Liver (tissue), 9 donors: ENCODE results near the gene SAMD4B. TPM values are rescaled to one million over a fixed set of nuclear protein-coding genes. Genes with fewer than 3 reads are reported as not detected.

Experiments
- DNase-seq: peaks from one replicate; pipeline ENCODE4 v3.0.0-alpha.2; 2017; ENCODE audit warnings: low spot score
- H3K27ac ChIP-seq, 2 donors: one replicate each; pipeline ENCODE4 v1.7.0; 2013; ENCODE audit warnings: inconsistent platforms in 2 of 2, low read length in 2 of 2, control low read depth in 1 of 2, low read depth in 1 of 2, mild to moderate bottlenecking in 1 of 2
- H3K27me3 ChIP-seq, 4 donors: one replicate each; pipeline versions ENCODE4 v1.6.1 to v1.7.0; 2013; ENCODE audit warnings: low read length in 3 of 4, inconsistent platforms in 1 of 4, mild to moderate bottlenecking in 1 of 4, moderate library complexity in 1 of 4; ENCODE audit not compliant: control insufficient read depth in 4 of 4, insufficient read depth in 4 of 4
- H3K36me3 ChIP-seq, 4 donors: one replicate each; pipeline versions ENCODE4 v1.6.1 to v1.7.0; 2013; ENCODE audit warnings: low read length in 3 of 4, mild to moderate bottlenecking in 3 of 4, low read depth in 1 of 4, moderate library complexity in 1 of 4; ENCODE audit not compliant: control insufficient read depth in 4 of 4, insufficient read depth in 3 of 4
- H3K4me1 ChIP-seq, 4 donors: one replicate each; pipeline versions ENCODE4 v1.6.1 to v1.7.0; 2013; ENCODE audit warnings: low read length in 3 of 4, mild to moderate bottlenecking in 3 of 4, moderate library complexity in 1 of 4; ENCODE audit not compliant: control insufficient read depth in 4 of 4, insufficient read depth in 4 of 4
- H3K4me3 ChIP-seq, 3 donors: one replicate each; pipeline versions ENCODE4 v1.6.1 to v1.7.0; 2013; ENCODE audit warnings: low read length in 3 of 3, control low read depth in 1 of 3, low read depth in 1 of 3, mild to moderate bottlenecking in 1 of 3
- H3K9ac ChIP-seq, 2 donors: one replicate each; pipeline ENCODE4 v1.7.0; 2013; ENCODE audit warnings: low read length in 2 of 2, mild to moderate bottlenecking in 2 of 2, moderate library complexity in 2 of 2, control low read depth in 1 of 2, low read depth in 1 of 2
- H3K9me3 ChIP-seq, 4 donors: one replicate each; pipeline versions ENCODE4 v1.6.1 to v1.7.0; 2013; ENCODE audit warnings: low read length in 3 of 4; ENCODE audit not compliant: control insufficient read depth in 4 of 4
- EGR1 ChIP-seq, 2 donors: IDR thresholded peaks; 2 replicates each; pipeline ENCODE4 v1.6.1; 2016 to 2018; ENCODE audit warnings: antibody characterized with exemption in 2 of 2, low read depth in 2 of 2
- FOXA1 ChIP-seq: IDR thresholded peaks from 2 replicates; pipeline ENCODE4 v1.6.1; 2016; ENCODE audit warnings: antibody characterized with exemption
- FOXA2 ChIP-seq: IDR thresholded peaks from 2 replicates; pipeline ENCODE4 v1.6.1; 2016; ENCODE audit warnings: antibody characterized with exemption
- GABPA ChIP-seq, 2 donors: IDR thresholded peaks in 1 of 2; conservative IDR thresholded peaks in 1 of 2; 2 replicates each; pipeline ENCODE4 v1.6.1; 2016; ENCODE audit warnings: antibody characterized with exemption in 2 of 2, mild to moderate bottlenecking in 1 of 2, moderate library complexity in 1 of 2
- HNF4A ChIP-seq, 2 donors: conservative IDR thresholded peaks; 2 replicates each; pipeline ENCODE4 v1.6.1; 2016; ENCODE audit warnings: antibody characterized with exemption in 2 of 2, mild to moderate bottlenecking in 2 of 2
- HNF4G ChIP-seq: IDR thresholded peaks from 2 replicates; pipeline ENCODE4 v1.6.1; 2016; ENCODE audit warnings: antibody characterized with exemption
- JUND ChIP-seq, 2 donors: IDR thresholded peaks; 2 replicates each; pipeline ENCODE4 v1.6.1; 2016; ENCODE audit warnings: antibody characterized with exemption in 2 of 2
- NR2F2 ChIP-seq: IDR thresholded peaks from 2 replicates; pipeline ENCODE4 v1.6.1; 2016; ENCODE audit warnings: antibody characterized with exemption
- RAD21 ChIP-seq, 2 donors: IDR thresholded peaks; 2 replicates each; pipeline ENCODE4 v1.6.1; 2016; ENCODE audit warnings: antibody characterized with exemption in 2 of 2, mild to moderate bottlenecking in 2 of 2
- RXRA ChIP-seq, 2 donors: IDR thresholded peaks; 2 replicates each; pipeline ENCODE4 v1.6.1; 2017 to 2018; ENCODE audit warnings: antibody characterized with exemption in 2 of 2, mild to moderate bottlenecking in 1 of 2
- SP1 ChIP-seq: IDR thresholded peaks from 2 replicates; pipeline ENCODE4 v1.6.1; 2018; ENCODE audit warnings: antibody characterized with exemption, mild to moderate bottlenecking
- TAF1 ChIP-seq: conservative IDR thresholded peaks from 2 replicates; pipeline ENCODE4 v1.6.1; 2016; ENCODE audit warnings: antibody characterized with exemption, mild to moderate bottlenecking
- YY1 ChIP-seq: IDR thresholded peaks from 2 replicates; pipeline ENCODE4 v1.6.1; 2016; ENCODE audit warnings: antibody characterized with exemption, mild to moderate bottlenecking
- WGBS: extraction: QIAGEN DNeasy Blood & Tissue Kit; methylation state at CpG from one replicate; pipeline ENCODE4 v1.1.7; 2013; 5-methylcytosine and 5-hydroxymethylcytosine counted together
- polyA plus RNA-seq, 2 donors: library from polyadenylated mRNA; stranded (reverse) in 1 of 2; unstranded in 1 of 2; fragments of 200-250 nt in 1 of 2; fragments of >200 nt in 1 of 2; fragmentation: Nextera tagmentation in 1 of 2; extraction: Ambion mirVana in 1 of 2; gene quantifications; one replicate each; pipeline versions ENCODE4 v1.2.1 to v1.2.3, GENCODE V29; 2013 to 2015
- total RNA-seq, 2 donors: library from RNA; depleted of rRNA; stranded (reverse); fragments of >200 nt; gene quantifications; one replicate each; pipeline ENCODE4 v1.2.3, GENCODE V29; 2014
- TF ChIP-seq, protein P1 (sequence below): IDR thresholded peaks from 2 replicates; pipeline ENCODE4 v1.6.1; 2016; ENCODE audit warnings: antibody characterized with exemption
- TF ChIP-seq, protein P2 (sequence below): fragments of 150-350 bp; IDR thresholded peaks from 2 replicates; pipeline ENCODE4 v1.5.1; 2017; ENCODE audit warnings: improper control_type of control experiment, low read depth, low read length; ENCODE audit not compliant: missing input control
- TF ChIP-seq, protein P3 (sequence below): IDR thresholded peaks from 2 replicates; pipeline ENCODE4 v1.6.1; 2016; ENCODE audit warnings: antibody characterized with exemption
- TF ChIP-seq, protein P4 (sequence below): IDR thresholded peaks from 2 replicates; pipeline ENCODE4 v1.6.1; 2016; ENCODE audit warnings: antibody characterized with exemption, mild to moderate bottlenecking
- donor health status: healthy.
- donor health status: healthy.
- donor health status: healthy.
- donor health status: healthy.
- donor health status: healthy.

SAMD4B gene
- total and polyA plus RNA-seq, 4 donors: 17.3 to 39.4 (median 30.5) TPM

DNA sequence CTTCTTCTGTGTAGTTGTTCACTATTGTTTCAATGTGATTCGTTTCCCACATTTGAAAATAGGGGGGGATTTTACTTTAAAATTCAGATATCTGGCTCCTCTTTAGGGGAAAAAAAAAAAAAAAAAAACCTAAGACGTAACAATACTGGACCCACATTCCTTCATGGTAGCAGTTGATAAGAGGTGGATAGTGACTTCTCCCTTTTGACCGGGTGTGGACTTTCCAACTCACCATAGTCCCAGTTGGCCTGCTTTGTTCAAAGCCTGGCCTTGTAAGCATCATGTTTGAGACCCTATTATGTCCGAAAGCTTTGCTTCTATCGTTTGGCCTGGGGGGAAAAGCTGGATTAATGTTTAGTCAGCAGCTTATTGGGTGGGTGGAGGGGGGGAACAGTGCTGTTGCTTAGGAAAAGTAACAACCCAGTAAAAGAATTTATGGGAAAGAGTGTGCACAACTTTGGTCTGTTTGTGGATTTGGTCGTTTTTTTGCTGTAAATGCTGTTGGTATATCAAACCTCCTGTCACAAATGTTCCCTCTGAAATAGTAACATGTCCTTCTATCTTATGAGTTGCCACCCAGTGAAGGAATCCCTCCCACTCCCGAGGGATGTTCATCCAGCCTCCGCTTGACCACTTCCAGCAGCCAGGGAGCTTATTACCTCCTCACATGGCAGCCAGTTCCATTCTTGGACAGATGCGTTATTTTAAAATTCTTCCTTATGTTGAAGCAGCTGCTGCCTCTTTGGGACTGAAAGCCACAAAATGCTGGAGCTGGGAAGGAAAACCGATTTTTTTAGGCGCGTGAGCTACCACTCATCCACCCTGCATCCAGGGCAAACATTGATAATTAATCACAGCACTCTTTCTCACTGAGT, 10.4 kb downstream of the SAMD4B start:
- DNase-seq: no peak
- H3K27ac ChIP-seq: no peak overlapping the region

DNA sequence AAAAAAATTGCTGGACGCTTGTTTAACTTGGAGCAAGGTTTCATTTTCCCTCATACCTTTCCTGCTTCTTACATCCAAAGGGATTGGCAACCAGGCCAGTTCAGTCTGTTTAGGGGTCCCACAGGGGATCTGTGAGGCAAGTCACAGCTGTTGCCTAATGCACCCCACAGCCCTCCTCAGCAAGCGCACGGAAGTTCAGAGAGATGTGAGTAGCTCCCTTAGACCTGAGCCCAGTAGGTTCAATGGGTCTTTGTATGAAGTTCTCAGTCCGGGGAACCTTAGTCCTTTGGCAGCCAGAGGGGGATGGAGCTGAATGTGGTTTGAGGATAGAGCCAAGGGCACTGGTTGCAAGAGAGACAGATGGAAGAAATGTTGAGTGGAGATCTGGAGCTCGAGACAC, 13.0 kb downstream of the SAMD4B start:
- 97% methylated on average over 5 of the region's 5 CpGs for WGBS
- no peak overlapping the region for H3K27ac ChIP-seq
- no peak overlapping the region for H3K4me3 ChIP-seq
- H3K36me3 ChIP-seq: peaks cover 22 to 66% (median 44%) of the 10 kb centered on the region in 4 donors
- no peak for DNase-seq
- no peaks in the 10 kb centered on the region for H3K27me3 ChIP-seq
- H3K9ac ChIP-seq: no peak overlapping the region
- H3K4me1 ChIP-seq: no peaks in the 10 kb centered on the region
- no peaks in the 10 kb centered on the region for H3K9me3 ChIP-seq
- no peak for TF ChIP-seq JUND (IDR thresholded peaks at IDR 0.05)
- TF ChIP-seq GABPA (IDR thresholded peaks at IDR 0.05 in 1 of 2, conservative IDR thresholded peaks at IDR 0.05 in 1 of 2): no peak
- no peak for TF ChIP-seq TAF1
- TF ChIP-seq, protein P1, sequence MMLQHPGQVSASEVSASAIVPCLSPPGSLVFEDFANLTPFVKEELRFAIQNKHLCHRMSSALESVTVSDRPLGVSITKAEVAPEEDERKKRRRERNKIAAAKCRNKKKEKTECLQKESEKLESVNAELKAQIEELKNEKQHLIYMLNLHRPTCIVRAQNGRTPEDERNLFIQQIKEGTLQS: no peak
- TF ChIP-seq, protein P2, sequence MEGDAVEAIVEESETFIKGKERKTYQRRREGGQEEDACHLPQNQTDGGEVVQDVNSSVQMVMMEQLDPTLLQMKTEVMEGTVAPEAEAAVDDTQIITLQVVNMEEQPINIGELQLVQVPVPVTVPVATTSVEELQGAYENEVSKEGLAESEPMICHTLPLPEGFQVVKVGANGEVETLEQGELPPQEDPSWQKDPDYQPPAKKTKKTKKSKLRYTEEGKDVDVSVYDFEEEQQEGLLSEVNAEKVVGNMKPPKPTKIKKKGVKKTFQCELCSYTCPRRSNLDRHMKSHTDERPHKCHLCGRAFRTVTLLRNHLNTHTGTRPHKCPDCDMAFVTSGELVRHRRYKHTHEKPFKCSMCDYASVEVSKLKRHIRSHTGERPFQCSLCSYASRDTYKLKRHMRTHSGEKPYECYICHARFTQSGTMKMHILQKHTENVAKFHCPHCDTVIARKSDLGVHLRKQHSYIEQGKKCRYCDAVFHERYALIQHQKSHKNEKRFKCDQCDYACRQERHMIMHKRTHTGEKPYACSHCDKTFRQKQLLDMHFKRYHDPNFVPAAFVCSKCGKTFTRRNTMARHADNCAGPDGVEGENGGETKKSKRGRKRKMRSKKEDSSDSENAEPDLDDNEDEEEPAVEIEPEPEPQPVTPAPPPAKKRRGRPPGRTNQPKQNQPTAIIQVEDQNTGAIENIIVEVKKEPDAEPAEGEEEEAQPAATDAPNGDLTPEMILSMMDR: no peak
- TF ChIP-seq NR2F2: no peak
- no peak for TF ChIP-seq EGR1 (IDR thresholded peaks at IDR 0.05; ENCODE audit: low read depth in 2 of 2)
- TF ChIP-seq, protein P3, sequence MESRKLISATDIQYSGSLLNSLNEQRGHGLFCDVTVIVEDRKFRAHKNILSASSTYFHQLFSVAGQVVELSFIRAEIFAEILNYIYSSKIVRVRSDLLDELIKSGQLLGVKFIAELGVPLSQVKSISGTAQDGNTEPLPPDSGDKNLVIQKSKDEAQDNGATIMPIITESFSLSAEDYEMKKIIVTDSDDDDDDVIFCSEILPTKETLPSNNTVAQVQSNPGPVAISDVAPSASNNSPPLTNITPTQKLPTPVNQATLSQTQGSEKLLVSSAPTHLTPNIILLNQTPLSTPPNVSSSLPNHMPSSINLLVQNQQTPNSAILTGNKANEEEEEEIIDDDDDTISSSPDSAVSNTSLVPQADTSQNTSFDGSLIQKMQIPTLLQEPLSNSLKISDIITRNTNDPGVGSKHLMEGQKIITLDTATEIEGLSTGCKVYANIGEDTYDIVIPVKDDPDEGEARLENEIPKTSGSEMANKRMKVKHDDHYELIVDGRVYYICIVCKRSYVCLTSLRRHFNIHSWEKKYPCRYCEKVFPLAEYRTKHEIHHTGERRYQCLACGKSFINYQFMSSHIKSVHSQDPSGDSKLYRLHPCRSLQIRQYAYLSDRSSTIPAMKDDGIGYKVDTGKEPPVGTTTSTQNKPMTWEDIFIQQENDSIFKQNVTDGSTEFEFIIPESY: no peak
- TF ChIP-seq RXRA (IDR thresholded peaks at IDR 0.05): no peak
- no peak for TF ChIP-seq HNF4G
- TF ChIP-seq, protein P4, sequence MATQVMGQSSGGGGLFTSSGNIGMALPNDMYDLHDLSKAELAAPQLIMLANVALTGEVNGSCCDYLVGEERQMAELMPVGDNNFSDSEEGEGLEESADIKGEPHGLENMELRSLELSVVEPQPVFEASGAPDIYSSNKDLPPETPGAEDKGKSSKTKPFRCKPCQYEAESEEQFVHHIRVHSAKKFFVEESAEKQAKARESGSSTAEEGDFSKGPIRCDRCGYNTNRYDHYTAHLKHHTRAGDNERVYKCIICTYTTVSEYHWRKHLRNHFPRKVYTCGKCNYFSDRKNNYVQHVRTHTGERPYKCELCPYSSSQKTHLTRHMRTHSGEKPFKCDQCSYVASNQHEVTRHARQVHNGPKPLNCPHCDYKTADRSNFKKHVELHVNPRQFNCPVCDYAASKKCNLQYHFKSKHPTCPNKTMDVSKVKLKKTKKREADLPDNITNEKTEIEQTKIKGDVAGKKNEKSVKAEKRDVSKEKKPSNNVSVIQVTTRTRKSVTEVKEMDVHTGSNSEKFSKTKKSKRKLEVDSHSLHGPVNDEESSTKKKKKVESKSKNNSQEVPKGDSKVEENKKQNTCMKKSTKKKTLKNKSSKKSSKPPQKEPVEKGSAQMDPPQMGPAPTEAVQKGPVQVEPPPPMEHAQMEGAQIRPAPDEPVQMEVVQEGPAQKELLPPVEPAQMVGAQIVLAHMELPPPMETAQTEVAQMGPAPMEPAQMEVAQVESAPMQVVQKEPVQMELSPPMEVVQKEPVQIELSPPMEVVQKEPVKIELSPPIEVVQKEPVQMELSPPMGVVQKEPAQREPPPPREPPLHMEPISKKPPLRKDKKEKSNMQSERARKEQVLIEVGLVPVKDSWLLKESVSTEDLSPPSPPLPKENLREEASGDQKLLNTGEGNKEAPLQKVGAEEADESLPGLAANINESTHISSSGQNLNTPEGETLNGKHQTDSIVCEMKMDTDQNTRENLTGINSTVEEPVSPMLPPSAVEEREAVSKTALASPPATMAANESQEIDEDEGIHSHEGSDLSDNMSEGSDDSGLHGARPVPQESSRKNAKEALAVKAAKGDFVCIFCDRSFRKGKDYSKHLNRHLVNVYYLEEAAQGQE: no peak
- TF ChIP-seq HNF4A (conservative IDR thresholded peaks at IDR 0.05): no peak
- TF ChIP-seq FOXA1: no peak
- no peak for TF ChIP-seq RAD21 (IDR thresholded peaks at IDR 0.05)
- TF ChIP-seq YY1: no peak
- no peak for TF ChIP-seq SP1
- TF ChIP-seq FOXA2: no peak

More for the DNA sequence above, 10.4 kb downstream of the SAMD4B start:
- Histone ChIP-seq H3K27me3 (no peaks in the 10 kb centered on the region), H3K36me3 (peaks cover 22 to 49% (median 37%) of the 10 kb centered on the region in 4 donors), H3K4me3 (no peak overlapping the region), H3K4me1 (no peaks in the 10 kb centered on the region), H3K9me3 (no peaks in the 10 kb centered on the region), H3K9ac (no peak overlapping the region)
- 90% methylated on average over 12 of the region's 12 CpGs for WGBS
- TF ChIP-seq JUND (IDR thresholded peaks at IDR 0.05): no peak
- TF ChIP-seq, protein P4: no peak
- no peak for TF ChIP-seq RXRA (IDR thresholded peaks at IDR 0.05)
- no peak for TF ChIP-seq RAD21 (IDR thresholded peaks at IDR 0.05)
- TF ChIP-seq EGR1 (IDR thresholded peaks at IDR 0.05; ENCODE audit: low read depth in 2 of 2): no peak
- no peak for TF ChIP-seq HNF4A (conservative IDR thresholded peaks at IDR 0.05)
